Measurements from ENCODE around the gene CFHR3.
"Not testable (repeated sequence)": the region's sequence is repeated elsewhere in the genome, so short reads cannot be mapped to it uniquely, and the experiment has no call there.

Gene CFHR3

DNA sequence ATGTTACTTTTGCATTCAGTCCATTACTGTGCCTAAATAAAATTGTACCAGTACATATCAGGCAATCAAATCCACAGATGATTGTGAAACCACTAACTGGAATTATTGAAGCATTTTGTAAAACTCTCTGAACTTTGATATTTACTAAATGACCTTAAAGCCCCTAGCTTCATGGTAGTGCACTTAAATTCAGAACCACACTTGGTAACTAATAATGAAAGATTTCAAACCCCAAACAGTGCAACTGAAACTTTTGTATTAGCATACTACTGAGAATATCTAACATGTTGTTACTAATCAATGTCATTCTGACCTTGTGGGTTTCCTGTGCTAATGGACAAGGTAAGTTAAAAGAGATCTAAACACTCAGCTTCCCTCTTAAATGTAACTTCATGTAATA is at the start of gene CFHR3:
TSS of gene CFHR3 (plus strand) at position 238 of the 400 bp plus-strand sequence. CDS start at position 285, 47 bp downstream.
- TF ChIP-seq, protein P1, sequence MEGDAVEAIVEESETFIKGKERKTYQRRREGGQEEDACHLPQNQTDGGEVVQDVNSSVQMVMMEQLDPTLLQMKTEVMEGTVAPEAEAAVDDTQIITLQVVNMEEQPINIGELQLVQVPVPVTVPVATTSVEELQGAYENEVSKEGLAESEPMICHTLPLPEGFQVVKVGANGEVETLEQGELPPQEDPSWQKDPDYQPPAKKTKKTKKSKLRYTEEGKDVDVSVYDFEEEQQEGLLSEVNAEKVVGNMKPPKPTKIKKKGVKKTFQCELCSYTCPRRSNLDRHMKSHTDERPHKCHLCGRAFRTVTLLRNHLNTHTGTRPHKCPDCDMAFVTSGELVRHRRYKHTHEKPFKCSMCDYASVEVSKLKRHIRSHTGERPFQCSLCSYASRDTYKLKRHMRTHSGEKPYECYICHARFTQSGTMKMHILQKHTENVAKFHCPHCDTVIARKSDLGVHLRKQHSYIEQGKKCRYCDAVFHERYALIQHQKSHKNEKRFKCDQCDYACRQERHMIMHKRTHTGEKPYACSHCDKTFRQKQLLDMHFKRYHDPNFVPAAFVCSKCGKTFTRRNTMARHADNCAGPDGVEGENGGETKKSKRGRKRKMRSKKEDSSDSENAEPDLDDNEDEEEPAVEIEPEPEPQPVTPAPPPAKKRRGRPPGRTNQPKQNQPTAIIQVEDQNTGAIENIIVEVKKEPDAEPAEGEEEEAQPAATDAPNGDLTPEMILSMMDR (IDR thresholded peaks at IDR 0.05; ENCODE audit: low read depth, low read length): no peak
- no peak for DNase-seq (ENCODE audit: extremely low read depth, low read depth)

DNA sequence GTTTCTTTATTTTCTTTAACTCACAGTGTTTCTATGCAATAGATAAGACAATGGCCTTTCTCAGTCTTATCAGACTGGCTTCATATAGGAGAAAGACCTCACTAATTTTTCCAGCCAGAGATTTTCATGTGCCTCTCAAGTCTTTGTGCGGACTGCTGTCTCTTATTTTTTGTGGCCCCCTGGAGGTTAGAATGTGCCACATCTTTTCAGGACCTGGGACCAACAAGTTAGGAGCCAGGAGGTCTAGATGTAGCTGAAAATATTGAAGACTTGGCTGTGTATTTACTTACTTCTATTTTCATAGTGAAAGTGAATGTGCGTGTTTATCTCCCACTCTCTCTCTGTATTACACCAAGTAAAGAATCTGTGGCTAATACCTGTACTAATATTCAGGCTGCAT is 42.1 kb upstream of the CFHR3 start:
- TF ChIP-seq, protein P1 (IDR thresholded peaks at IDR 0.05; ENCODE audit: low read depth, low read length): no peak; the same call in 1 of the 2 replicates
- DNase-seq (ENCODE audit: extremely low read depth, low read depth): no peak

DNA sequence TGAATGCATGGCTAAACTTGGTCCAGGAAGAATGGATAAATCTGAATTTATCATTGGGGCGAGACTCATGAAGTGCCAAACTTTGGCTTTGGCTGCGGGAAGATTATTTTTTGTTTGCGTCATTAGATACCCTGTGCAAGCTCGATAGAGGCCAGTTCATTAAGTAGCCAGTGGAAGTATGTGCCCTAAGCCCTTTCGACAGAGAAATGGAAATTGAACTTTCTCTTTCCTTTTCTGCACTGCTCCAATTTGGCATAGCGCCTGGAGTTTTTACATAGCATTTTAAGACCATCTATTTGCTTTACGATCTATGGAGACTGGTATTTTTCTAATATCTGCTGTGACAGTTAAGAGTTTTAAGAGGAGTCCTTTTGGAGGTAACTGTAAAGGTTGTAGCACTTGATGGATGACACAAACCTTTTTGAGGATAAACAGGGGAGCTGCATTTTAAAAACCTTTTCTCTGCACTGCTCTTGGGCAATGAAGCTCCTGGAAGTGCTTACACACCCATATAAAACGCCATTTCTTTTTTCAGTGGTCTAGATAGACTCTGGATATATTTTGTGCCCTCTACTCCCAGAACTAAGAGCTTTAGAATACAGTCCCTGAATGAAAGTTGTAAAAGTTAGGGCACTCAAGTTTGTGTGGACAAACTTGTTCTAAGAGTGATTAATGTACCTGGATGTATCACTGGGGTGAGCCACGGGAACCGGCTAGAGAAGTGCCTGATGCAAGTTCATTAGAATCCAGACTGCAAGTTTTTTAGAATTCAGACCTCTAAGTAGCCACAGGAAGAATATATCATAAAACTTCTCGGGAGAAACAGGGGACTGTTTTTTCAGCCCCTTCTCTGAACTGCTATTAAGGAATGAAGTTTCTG is 41.3 kb upstream of the CFHR3 start:
- TF ChIP-seq, protein P1 (IDR thresholded peaks at IDR 0.05; ENCODE audit: low read depth, low read length): no peak
- DNase-seq (ENCODE audit: extremely low read depth, low read depth): no peak

DNA sequence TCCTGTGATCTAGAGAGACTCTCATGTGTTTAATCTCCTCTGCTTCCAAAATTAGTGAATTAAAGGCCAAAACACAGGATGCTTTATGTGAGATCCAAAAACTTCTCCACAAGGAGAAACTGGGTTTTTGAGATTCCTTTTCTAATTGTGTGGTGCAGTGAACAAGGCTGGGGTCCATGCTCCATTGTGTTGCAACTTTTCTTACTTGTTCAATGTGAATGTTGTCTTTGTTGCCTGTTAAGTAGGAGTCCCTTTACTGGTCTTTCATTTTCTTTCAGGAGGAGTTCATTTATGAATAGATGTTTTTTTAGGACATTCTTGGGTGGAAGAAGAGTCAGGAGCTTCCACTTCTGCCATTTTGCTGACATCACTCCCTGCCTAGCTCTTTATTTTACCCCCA is 40.6 kb upstream of the CFHR3 start:
- DNase-seq (ENCODE audit: extremely low read depth, low read depth): no peak
- TF ChIP-seq, protein P1 (IDR thresholded peaks at IDR 0.05; ENCODE audit: low read depth, low read length): no peak

DNA sequence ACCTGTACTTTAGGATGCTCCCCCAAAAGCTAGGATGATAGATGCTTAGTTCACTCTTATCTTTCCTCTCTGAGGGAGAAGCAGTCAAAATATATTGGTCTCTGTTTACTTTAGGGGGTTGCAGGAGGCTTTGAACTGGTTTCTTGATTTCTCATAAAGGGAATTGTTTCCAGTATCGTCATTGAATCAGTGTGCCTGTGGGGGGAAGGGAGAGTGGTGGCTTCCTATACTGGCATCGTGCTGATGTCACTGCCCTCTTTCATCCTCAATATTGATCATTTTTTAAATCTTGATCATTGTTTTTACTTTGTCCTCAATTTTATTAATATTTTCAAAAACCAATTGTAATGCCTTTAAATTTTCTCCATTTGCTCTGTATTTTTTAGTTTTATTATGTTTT is 40.2 kb upstream of the CFHR3 start:
- TF ChIP-seq, protein P1 (IDR thresholded peaks at IDR 0.05; ENCODE audit: low read depth, low read length): no peak
- no peak for DNase-seq (ENCODE audit: extremely low read depth, low read depth)

DNA sequence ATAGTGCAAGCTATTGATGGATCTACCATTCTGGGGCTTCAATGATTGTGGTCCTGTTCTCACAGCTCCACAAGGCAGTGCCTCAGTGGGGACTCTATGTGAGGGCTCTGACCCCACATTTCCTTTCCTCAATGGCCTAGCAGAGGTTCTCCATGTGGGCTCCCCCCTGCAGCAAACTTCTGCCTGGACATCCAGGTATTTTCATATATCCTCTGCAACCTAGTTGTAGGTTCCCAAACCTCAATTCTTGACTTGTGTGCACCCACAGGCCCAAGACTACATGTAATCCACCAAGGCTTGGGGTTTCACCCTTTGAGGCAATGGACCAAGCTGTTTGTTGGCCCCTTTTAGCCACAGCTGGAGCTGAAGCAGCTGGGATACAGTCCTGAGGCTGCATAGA is 35.9 kb upstream of the CFHR3 start:
- no peak for DNase-seq (ENCODE audit: extremely low read depth, low read depth)
- TF ChIP-seq, protein P1 (IDR thresholded peaks at IDR 0.05; ENCODE audit: low read depth, low read length): no peak

DNA sequence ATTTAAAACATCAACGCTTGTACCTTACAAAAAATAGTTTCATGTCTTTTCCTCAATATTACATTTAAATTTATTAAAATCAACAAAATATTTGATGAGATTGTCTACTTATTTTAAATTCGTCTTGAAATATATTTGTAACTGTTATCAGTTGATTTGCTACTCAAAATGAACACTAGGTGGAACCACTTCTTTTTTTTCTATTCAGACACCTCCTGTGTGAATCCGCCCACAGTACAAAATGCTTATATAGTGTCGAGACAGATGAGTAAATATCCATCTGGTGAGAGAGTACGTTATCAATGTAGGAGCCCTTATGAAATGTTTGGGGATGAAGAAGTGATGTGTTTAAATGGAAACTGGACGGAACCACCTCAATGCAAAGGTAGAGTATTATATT is 31.4 kb upstream of the CFHR3 start:
- not testable (repeated sequence) for DNase-seq (ENCODE audit: extremely low read depth, low read depth)
- TF ChIP-seq, protein P1 (IDR thresholded peaks at IDR 0.05; ENCODE audit: low read depth, low read length): peak; percentile 24

DNA sequence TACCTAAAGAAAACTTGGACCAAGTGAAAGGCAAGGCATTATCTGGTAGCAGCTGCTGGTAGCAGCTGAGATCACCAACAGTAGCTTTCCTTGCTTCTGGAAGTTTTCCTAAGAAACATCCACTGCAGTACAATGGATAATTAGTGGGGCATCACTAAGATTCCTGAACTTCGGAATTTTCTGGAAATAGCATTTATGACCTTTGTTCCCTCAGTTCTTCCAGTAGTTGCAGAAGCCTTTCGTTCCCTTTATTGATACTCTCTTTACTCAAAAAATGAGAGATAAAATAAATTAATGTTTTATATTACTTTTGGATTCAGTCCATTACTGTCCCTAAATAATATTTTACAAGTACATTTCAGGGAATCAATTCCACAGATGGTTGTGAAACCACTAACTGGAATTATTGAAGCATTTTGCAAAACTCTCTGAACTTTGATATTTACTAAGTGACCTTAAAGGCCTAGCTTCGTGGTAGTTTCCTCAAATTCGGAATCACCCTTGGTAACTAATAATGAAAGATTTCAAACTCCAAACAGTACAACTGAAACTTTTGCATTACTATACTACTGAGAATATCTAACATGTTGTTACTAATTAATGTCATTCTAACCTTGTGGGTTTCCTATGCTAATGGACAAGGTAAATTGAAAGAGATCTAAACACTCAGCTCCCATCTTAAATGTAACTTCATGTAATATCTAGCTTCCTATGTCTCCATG is 9.5 kb upstream of the CFHR3 start:
- not testable (repeated sequence) for DNase-seq (ENCODE audit: extremely low read depth, low read depth)

DNA sequence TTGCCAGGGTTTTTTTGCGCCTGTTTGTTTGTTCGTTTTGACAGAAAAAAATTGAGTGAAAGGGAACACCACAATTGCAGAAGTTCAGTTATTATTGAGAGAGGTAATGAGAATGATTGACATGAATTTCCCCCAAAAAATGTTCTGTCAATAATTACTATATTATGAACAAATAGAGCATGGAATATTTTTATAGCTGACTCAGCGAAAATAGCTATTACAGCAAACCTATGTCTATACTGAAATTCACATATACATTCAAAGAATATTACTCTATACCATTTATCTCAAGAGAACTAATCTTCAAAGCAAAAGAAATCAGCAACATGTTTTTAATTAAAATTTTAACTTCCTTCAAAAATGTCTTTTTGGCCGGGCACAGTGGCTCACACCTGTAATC is 4.8 kb upstream of the CFHR3 start:
- DNase-seq (ENCODE audit: extremely low read depth, low read depth): not testable (repeated sequence)

Measured in AG09319 (cell line).